Stimulated activated CD4-positive, alpha-beta T cell treated with anti-CD3 and anti-CD28 coated beads, Interleukin-2, amount 100 ng/mL, for 24 hours (primary cell): ENCODE measurements around the gene BICD1.

Experiments used
- DNase-seq, 2 donors: peaks; one replicate each; pipeline ENCODE4 v3.0.0-alpha.2; 2020

BICD1 gene

DNA sequence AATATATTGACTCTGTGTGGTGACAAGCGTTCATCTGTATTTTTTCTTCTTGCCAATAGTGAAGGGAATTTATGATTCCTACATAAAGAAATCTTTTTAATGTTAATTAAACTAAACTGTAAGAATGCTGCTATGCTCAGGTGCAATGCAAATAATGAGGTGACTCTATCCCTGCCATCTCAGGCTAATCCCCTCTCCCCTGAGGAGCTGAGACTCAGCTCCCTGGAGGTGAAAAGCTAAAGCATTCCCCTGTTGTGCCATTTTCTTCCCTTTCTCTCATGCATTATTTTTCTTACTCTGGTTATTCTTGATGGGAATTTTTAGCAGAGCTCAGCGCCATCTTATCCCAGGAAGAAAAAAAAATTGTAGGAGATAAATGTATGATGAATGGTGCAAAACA lies 178.8 kb downstream of the BICD1 start:
- DNase-seq: no peak

DNA sequence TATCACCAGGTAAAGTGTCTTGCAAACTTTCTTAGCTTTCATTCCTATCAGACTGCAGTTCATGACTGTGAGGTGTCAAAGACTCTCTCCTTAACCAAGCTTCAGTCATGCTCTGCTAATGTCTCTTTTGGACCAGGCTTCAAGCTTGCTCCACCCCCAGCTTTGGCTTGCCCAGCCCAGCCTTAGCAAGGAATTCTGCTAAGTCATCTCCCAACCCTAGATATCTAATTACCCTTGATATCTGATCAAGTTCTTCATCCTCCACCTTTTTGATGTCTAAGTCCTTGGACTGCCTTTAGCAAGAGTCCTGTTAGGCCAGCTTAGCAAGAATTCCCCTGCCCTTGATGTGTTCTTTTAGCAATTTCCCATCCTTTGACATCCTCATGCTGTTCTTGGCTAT lies 183.8 kb downstream of the BICD1 start:
- DNase-seq: no peak

DNA sequence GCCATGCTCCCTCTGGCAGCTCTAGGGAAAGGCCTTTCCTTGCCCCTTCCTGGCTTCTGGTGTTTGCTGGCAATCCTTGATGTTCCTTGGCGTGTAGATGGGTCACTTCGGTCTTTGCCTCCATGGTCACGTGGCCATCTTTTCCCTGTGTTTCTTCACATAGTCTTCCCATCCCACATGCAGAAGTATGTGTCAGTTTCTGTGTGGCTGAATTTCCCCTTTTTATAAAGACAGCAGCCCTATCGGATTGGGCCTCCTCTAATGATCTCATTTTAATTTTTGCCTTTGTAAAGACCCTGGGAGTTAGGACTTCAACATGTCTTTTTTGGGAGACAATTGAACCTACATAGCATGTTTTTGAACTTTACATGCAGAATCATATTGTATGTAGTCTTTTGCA lies 185.5 kb downstream of the BICD1 start:
- DNase-seq: no peak

DNA sequence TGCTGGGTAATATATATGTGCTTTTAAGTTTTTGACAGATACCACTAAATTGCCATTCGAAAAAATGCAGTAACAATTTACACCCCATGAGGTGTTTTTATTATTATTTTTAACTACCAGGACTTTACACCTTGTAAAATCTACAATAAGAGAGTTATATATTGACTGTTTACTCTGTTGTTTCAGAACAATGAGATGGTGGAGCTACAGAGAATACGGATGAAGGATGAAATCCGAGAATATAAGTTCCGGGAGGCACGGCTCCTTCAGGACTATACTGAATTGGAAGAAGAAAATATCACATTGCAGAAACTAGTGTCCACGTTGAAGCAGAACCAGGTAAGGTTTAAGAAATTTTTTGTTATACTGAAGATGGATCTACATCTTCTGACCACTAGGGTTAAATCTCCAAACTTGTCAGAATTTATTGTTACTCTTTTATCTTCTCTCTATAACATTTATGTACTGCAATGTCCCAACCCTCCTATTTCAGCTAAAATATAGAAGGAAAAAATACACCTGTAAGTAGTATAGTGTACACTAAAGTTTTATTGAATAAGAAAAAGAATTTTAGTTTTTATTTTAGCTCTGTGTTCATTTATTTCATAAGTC lies 187.3 kb downstream of the BICD1 start:
- no peak for DNase-seq

GRCh38 chr12:32296567-32296966 lies 189.9 kb downstream of the BICD1 start:
- DNase-seq: no peak

GRCh38 chr12:32298917-32299316 lies 192.3 kb downstream of the BICD1 start:
- no peak for DNase-seq

GRCh38 chr12:32301216-32301615 lies 194.6 kb downstream of the BICD1 start:
- no peak for DNase-seq

DNA sequence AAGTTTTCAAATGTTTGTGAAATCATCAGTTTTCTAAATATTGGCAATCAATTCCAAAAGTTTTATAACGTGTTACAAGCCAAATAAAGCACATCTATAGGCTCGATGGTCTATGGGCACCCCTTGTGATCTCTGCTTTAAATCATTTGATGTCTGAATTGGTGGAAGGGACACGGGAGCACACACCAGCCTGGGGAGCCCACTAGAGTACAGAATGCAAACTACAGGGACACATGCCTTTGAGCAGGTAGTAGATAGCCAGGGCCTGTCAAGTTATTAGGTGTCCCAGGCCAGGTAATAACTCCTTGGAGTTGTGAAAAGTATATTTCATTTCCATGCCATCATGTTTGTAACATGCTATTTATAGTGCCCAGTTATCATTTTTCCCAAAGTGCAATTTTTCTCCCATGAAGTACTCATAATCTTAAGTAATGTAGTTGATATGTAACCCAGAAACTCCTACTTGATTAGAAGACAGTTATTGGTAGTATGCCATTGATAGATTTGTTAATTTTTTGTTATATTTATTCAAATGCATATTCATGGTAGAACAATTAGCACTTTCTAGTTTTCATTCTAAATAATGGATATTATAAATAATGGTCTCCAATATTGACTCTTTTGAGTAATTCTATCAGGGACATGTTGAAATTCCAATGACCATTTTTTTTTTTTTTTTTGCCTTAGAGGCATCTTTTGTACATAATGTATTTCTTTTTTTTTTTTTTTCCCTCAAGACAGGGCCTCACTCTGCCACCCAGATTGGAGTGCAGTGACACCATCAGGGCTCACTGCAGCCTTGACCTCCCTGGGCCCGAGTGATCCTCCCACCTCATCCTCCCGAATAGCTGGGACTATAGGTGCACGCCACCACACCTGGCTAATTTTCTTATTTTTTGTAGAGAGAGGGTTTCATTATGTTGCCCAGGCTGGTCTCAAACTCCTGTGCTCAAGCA lies 195.8 kb downstream of the BICD1 start:
- peak in 1 of 2 donors; percentile 18 for DNase-seq

DNA sequence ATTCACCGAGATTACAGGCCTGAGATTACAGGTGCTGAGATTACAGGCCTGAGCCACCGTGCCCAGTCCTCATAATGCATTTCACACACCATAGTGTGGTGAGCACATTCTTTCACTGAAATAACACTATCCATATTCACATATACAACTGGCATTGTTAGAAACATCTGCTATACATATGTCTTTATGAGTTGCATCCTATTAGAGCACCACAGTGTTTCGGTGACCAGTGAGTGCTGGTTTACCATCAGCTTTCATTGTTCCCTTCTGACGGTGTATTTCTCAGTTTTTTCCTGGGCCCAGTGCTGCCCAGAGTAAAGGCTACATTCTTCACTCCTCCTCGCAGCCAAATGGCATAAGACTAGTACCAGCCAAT lies 196.5 kb downstream of the BICD1 start:
- no peak for DNase-seq

DNA sequence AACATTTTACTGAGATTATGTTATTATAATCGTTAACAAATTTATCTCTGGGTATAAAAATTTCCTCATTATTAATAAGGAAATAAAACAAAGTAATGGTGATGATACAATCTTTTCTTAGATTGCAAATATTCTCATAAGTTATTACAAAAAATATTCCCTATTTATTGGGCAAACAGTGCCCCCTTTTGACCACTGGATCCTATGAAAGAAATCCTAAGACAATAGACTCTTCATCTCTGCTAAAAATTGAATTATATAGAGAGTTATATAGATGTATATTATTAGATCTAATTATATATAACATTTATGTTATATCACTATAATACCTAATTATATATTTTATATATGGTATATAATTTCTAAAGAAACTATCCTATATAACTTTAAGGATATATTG lies 198.5 kb downstream of the BICD1 start:
- DNase-seq: peak in 1 of 2 donors; percentile 32

DNA sequence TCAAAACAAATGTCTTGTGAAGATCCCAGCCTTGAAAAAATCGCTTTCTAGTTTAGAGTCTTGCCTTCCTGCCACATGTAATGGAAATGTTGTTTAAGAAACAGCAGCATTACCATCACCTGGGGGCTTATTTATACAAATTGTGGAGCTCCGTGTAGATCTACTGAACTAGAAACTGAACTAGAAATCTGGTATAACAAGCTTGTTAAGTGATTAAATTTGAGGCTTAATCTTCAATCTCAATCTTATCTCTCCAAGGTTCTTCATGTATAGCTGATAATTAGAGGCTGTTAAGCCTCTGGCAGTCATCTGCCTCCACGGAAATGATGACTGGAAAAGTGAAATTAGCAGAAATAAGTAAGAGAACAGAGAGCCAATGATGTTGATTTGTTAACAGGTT lies 200.7 kb downstream of the BICD1 start:
- no peak for DNase-seq

DNA sequence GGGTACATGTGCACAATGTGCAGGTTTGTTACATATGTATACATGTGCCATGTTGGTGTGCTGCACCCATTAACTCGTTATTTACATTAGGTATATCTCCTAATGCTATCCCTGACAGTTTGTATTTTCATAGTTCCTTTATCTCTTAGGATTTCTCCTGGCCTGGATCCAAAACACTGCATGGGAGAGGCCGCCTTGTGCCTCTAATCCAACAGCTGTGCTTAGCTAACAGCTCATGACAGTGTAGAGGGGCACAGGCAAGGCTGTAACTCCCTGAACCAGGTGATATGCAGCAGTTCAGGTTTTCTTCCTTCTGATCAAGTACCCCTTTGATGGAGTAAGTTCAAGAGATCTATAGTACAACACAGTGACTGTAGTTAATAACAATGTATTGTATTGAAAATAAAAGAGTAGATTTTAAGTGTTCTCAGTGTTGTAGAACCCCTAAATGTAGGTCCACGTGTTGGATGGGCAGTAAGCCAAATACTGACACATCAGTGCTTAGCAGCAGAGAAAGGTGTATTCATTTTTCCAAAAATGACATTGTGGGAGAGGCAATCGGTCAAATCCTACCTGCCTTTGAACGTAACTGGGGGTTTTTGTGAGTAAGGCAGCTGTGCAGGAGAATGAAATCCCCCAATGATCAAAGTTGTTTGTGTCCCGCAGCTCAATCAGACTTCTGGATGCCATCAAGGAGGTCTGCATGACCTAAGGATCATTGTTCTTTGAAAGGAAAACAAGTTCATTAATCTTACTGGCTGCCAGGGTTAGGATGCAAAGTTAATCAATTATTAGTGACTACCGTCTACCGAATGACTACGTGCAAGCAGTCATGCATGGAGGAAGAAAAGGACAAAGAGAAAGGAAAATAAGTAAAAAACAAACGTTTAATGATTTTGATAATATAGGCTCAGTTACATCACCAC lies 203.4 kb downstream of the BICD1 start:
- DNase-seq: no peak

DNA sequence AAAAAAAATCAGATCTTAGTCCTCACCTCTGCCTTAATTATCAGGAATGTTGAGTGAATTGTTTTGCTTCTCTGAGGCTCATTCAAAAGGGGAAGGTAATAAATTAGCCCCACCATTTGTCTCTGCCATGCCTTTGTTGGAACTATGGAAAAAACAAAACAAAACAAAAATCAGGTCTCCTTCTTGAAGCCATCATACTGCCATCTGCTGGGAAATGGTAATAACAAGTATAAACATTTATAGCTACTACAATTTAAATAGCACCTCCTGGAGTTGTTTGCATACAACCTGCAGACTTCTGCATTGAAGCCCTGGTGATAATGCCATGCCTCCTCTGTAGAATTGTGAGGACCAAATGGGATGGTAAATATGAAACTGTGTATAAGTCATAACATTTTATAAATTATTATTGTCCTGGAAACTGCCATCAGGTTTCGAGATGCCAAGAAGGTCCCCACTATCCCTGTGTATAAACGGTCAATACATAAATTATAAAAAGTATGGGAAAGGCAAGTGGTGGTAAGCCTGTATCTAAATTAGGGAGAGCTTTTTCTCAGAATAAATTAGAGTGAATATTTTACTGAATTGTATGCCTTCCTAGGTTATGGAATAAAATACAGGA lies 205.5 kb downstream of the BICD1 start:
- DNase-seq: no peak

DNA sequence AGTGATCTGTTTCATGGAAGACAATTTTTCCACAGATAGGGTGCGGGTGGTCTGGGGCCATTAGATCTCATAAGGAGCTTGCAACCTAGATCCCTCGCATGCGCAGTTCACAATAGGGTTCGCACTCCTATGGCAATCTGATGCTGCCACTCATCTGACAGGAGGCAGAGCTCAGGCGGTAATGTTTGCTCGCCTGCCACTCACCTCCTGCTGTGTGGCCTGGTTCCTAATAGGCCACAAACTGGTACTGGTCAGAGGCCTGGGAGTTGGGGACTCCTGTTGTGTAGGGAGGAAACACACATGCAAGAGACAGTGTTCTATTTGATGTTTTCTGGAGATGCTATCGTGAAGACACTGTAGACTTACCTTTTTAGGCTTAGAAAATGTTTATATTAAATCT lies 215.7 kb downstream of the BICD1 start:
- DNase-seq: no peak

DNA sequence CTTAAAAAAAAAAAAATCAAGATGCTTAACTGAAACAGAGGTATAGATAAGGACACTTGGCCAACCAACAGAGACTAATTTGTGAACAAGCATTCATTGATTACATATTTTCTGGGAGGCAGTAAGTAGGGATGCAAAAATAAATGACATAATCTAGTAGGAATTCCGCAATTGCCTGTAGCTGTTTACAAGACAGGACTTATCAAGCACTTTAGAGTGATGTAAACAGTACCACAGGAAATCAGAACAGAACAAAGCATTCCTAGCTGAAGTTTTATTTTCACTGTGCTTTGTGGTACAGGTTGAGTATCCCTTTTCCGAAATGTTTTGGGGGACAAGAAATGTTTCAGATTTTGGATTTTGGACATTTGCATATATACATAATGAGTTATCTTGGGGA lies 224.5 kb downstream of the BICD1 start:
- no peak for DNase-seq

DNA sequence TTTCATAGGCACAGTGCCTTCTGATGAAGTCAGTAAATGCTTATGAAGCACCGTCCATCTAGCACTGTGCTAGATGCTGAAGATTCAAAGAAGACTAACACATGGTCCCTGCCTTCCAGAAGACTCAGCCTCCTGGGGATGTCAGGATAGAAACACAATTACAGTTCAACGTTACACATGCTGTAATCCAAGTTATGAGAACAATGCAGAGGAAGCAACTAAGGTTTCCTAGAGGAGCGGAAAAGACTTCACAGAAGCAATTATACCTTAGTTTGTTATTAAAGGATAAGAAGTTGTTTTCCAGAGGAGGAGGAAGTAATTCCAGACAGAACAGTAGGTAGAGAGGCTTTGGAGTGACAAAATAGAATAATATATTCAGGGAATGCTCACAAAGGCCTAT lies 225.8 kb downstream of the BICD1 start:
- DNase-seq: no peak

DNA sequence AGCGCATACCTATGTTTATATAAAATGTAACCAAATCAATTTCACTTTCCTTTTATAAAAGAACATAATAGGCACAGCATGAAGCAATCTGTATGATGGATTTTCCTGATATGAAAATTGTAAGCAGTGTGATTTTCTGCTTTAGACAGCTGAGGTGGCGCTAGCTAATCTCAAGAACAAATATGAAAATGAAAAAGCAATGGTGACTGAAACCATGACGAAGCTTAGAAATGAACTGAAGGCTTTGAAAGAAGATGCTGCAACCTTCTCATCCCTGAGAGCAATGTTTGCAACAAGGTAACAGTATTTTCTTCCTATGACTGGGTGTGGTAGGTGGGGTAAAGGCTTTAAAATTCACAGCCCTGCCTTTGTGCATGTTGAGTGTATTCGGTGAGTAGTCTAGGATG lies 227.7 kb downstream of the BICD1 start:
- DNase-seq: no peak

- no peak for DNase-seq
These were observed 229.6 kb downstream of the BICD1 start for GRCh38 chr12:32336261-32336660.

- no peak for DNase-seq
These were observed 236.8 kb downstream of the BICD1 start for GRCh38 chr12:32343496-32343895.

DNA sequence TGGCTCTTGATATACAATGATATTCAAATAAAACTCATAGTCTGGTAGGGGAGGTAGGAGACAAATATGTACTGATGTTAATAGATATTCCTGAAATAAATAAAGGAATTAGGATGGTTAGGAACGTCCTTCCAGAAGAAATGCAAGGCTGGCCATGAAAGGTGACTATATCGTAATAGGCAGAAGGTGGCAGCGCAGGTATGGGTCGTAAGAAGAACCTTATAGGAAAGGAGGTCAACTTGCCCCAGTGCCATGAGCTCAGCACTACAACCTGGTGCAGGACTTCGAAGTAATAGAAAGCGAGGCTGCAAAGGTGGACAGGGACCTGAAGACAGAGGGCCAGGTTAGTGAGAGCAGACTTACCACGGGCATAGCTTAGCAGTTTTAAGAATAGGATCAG lies 237.4 kb downstream of the BICD1 start:
- no peak for DNase-seq

DNA sequence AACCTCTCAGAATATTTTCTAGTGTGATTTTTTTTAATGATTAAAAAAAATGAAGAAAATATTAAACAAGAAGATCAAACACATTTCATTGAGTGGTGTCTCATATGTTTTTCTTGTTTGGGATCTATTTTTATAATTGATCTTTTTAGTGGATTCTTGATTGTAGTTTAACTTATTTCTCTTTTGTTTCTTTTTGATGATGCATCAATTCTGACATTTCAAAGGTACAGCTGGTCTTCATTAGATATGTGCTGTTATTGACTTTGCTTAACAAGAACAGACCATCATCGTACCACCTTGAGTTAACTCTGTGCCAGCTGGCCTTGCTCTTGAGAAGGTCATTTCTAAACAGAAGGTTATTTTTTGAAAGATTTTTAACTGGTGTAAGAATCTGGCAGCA lies 246.9 kb downstream of the BICD1 start:
- no peak for DNase-seq

DNA sequence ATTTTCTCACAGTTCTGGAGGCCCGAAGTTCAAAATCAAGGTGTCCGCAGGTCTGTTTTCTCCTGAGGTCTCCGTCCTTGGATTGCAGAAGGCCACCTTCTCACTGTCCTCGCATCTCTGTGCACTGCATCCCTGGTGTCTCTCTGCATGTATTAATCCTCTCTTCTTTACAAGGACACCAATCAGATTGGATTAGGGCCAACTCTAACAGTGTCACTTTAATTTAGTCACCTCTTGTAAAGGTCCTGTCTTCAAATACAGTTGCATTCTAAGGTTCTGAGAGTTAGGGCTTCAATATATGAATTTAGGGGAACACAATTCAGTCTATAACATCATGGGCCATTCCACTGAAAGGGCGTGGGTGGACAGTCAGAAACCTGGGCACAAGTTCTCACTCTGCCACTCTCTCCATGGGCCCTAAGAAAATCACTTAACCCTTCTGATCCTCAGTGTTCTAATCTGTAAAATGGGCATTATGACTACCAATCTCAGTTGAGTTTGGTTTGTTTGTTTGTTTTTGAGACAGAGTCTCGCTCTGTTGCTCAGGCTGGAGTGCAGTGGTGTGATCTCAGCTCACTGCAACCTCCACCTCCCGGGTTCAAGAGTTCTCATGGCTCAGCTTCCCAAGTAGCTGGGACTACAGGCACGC lies 251.1 kb downstream of the BICD1 start:
- no peak for DNase-seq
